Ovary (tissue), 3 donors: Measurements from ENCODE around the gene VTI1B.

Experiments
- CTCF ChIP-seq, 3 donors: fragments of 450-650 bp in 2 of 3; fragments of 200-600 bp in 1 of 3; IDR thresholded peaks; one replicate each; pipeline versions ENCODE4 v1.5.1 to v1.8.0; 2016 to 2022; ENCODE audit warnings: antibody characterized with exemption in 3 of 3, mild to moderate bottlenecking in 1 of 3
- EP300 ChIP-seq: sonication (generic); formaldehyde crosslinking; IDR thresholded peaks from one replicate; pipeline ENCODE4 v1.6.1; 2017; ENCODE audit warnings: antibody characterized with exemption
- POLR2A ChIP-seq: fragments of 450-650 bp; IDR thresholded peaks from one replicate; pipeline ENCODE4 v1.6.1; 2017; ENCODE audit warnings: antibody characterized with exemption, mild to moderate bottlenecking, moderate library complexity
- donor health status: DM: no; HTN: no; CAD: no.

DNA sequence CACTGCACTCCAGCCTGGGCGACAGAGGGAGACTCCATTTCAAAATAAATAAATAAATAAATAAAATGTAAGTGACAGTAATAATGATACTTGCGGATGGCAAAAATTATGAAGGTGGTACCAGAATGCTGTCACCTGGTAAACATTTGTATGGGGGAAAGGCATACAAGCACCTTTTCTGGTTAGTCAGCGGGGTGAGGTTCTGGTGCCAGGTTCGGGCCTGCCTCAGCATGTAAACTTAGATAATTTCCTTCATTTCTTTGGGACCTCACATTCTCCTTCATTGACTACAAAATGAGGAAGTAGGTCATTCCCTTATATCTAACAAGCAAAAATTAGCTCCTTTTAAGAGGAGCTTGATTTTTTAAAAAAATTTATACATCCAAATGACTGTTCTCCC, 10.8 kb downstream of the VTI1B start:
- TF ChIP-seq POLR2A (no peak), CTCF (IDR thresholded peaks at IDR 0.05) (no peak), EP300 (no peak)
